ENCODE data around the gene ITPR1. TPM values are rescaled to one million over a fixed set of nuclear protein-coding genes. Genes with fewer than 3 reads are reported as not detected.

Gene ITPR1
- polyA plus RNA-seq, 1 donor from 2014 or later = 2.1 TPM

DNA sequence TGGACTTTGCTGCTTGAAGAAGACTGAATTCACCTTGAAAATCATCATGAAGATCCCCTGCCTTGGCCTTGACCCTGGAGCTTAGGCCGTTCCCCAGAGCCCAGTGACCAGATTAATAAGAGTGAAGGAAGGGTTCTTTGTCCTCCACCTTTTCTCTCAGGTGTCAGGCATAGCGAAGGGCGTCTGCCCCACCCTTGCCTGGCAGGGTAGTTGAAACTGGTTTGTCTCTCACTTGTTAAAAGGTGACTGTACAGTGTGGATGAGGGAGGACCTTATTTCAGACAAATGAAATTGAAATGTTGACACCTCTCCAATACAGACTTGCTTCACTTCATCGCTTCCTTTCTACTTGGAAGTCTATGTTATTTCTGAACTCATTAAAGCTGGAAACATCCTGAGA is 262.4 kb downstream of the ITPR1 start:
- Histone ChIP-seq H3K79me2 (replicated peaks; ENCODE audit: insufficient read depth, low read length) (no peaks in the 10 kb centered on the region), H3K9ac (ENCODE audit: low read length) (no peak overlapping the region), H3K4me3 (ENCODE audit: low read length) (no peak overlapping the region), H3K9me2 (ENCODE audit: insufficient read depth, low read length) (no peaks in the 10 kb centered on the region), H3K9me3 (ENCODE audit: low read length) (no peaks in the 10 kb centered on the region), H2AFZ (ENCODE audit: low read depth, low read length) (no peak overlapping the region), H3K4me2 (ENCODE audit: low read length) (no peak overlapping the region), H3K27me3 (ENCODE audit: insufficient read depth, low read depth, low read length) (no peaks in the 10 kb centered on the region), H4K20me1 (ENCODE audit: insufficient read depth) (no peaks in the 10 kb centered on the region), H3F3A (ENCODE audit: insufficient read depth, low read length, poor library complexity, severe bottlenecking) (no peaks in the 10 kb centered on the region), H3K36me3 (ENCODE audit: insufficient read depth, low read length) (no peaks in the 10 kb centered on the region), H3K27ac (ENCODE audit: low read length) (no peak overlapping the region)
- TF ChIP-seq MXI1 (conservative IDR thresholded peaks at IDR 0.05; ENCODE audit: poor library complexity, severe bottlenecking) = no peak
- TF ChIP-seq RAD21 (conservative IDR thresholded peaks at IDR 0.05) = no peak
- no peak for TF ChIP-seq SMC3 (conservative IDR thresholded peaks at IDR 0.05; ENCODE audit: poor library complexity)
- TF ChIP-seq POLR2AphosphoS5 (IDR thresholded peaks at IDR 0.05) = no peak
- TF ChIP-seq, protein P1, sequence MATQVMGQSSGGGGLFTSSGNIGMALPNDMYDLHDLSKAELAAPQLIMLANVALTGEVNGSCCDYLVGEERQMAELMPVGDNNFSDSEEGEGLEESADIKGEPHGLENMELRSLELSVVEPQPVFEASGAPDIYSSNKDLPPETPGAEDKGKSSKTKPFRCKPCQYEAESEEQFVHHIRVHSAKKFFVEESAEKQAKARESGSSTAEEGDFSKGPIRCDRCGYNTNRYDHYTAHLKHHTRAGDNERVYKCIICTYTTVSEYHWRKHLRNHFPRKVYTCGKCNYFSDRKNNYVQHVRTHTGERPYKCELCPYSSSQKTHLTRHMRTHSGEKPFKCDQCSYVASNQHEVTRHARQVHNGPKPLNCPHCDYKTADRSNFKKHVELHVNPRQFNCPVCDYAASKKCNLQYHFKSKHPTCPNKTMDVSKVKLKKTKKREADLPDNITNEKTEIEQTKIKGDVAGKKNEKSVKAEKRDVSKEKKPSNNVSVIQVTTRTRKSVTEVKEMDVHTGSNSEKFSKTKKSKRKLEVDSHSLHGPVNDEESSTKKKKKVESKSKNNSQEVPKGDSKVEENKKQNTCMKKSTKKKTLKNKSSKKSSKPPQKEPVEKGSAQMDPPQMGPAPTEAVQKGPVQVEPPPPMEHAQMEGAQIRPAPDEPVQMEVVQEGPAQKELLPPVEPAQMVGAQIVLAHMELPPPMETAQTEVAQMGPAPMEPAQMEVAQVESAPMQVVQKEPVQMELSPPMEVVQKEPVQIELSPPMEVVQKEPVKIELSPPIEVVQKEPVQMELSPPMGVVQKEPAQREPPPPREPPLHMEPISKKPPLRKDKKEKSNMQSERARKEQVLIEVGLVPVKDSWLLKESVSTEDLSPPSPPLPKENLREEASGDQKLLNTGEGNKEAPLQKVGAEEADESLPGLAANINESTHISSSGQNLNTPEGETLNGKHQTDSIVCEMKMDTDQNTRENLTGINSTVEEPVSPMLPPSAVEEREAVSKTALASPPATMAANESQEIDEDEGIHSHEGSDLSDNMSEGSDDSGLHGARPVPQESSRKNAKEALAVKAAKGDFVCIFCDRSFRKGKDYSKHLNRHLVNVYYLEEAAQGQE (IDR thresholded peaks at IDR 0.05; ENCODE audit: borderline replicate concordance) = no peak
- TF ChIP-seq, protein P2, sequence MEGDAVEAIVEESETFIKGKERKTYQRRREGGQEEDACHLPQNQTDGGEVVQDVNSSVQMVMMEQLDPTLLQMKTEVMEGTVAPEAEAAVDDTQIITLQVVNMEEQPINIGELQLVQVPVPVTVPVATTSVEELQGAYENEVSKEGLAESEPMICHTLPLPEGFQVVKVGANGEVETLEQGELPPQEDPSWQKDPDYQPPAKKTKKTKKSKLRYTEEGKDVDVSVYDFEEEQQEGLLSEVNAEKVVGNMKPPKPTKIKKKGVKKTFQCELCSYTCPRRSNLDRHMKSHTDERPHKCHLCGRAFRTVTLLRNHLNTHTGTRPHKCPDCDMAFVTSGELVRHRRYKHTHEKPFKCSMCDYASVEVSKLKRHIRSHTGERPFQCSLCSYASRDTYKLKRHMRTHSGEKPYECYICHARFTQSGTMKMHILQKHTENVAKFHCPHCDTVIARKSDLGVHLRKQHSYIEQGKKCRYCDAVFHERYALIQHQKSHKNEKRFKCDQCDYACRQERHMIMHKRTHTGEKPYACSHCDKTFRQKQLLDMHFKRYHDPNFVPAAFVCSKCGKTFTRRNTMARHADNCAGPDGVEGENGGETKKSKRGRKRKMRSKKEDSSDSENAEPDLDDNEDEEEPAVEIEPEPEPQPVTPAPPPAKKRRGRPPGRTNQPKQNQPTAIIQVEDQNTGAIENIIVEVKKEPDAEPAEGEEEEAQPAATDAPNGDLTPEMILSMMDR (IDR thresholded peaks at IDR 0.05; ENCODE audit: poor library complexity, severe bottlenecking) = no peak
- TF ChIP-seq EZH2 (IDR thresholded peaks at IDR 0.05; ENCODE audit: borderline replicate concordance, insufficient read depth, low read length, poor library complexity, severe bottlenecking) = no peak
- no peak for TF ChIP-seq EP300 (conservative IDR thresholded peaks at IDR 0.05; ENCODE audit: poor library complexity, severe bottlenecking)
- no peak for TF ChIP-seq TAF1 (IDR thresholded peaks at IDR 0.05; ENCODE audit: low read depth)

DNA sequence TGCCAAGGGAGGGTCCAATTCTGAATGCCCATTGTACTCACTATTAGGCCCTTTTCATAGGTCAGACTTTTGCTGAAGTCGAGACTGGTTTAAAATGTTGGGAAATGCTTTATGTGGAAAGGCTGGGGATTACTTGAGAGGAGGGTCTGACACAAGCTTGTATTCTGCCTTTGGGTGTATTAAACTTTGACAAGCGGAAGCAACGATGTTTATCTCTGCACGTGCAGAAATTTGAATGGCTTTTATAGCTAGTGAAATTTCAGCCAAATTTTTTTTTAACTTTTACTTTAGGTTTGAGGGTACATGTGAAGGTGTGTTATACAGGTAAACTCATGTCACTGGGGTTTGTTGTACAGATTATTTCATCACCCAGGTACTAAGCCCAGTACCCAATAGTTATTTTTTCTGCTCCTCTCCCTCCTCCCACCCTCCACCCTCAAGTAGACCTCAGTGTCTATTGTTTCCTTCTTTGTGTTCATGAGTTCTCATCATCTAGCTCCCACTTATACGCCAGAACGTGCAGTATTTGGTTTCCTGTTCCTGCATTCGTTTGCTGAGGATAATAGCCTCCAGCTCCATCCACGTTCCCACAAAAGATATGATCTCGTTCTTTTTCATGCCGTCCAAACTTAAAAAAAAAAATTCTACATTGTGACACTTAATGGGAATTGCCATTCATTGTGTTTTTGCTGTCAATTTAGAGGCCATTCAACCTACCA is 263.1 kb downstream of the ITPR1 start:
- no peaks in the 10 kb centered on the region for H4K20me1 ChIP-seq (ENCODE audit: insufficient read depth)
- H3K79me2 ChIP-seq (replicated peaks; ENCODE audit: insufficient read depth, low read length) = no peaks in the 10 kb centered on the region
- H3K27ac ChIP-seq (ENCODE audit: low read length) = no peak overlapping the region
- H3K36me3 ChIP-seq (ENCODE audit: insufficient read depth, low read length) = no peaks in the 10 kb centered on the region
- H3K9me2 ChIP-seq (ENCODE audit: insufficient read depth, low read length) = no peaks in the 10 kb centered on the region
- H2AFZ ChIP-seq (ENCODE audit: low read depth, low read length) = no peak overlapping the region
- no peak overlapping the region for H3K9ac ChIP-seq (ENCODE audit: low read length)
- H3K4me2 ChIP-seq (ENCODE audit: low read length) = no peak overlapping the region
- H3K4me3 ChIP-seq (ENCODE audit: low read length) = no peak overlapping the region
- no peaks in the 10 kb centered on the region for H3K27me3 ChIP-seq (ENCODE audit: insufficient read depth, low read depth, low read length)
- no peaks in the 10 kb centered on the region for H3K9me3 ChIP-seq (ENCODE audit: low read length)
- no peaks in the 10 kb centered on the region for H3F3A ChIP-seq (ENCODE audit: insufficient read depth, low read length, poor library complexity, severe bottlenecking)
- TF ChIP-seq EZH2 (IDR thresholded peaks at IDR 0.05; ENCODE audit: borderline replicate concordance, insufficient read depth, low read length, poor library complexity, severe bottlenecking) (no peak), POLR2AphosphoS5 (IDR thresholded peaks at IDR 0.05) (no peak), TAF1 (IDR thresholded peaks at IDR 0.05; ENCODE audit: low read depth) (no peak)
- TF ChIP-seq, protein P1 (IDR thresholded peaks at IDR 0.05; ENCODE audit: borderline replicate concordance) = no peak

All from neural cell (in vitro differentiated cells).